ENCODE results near the gene EPDR1. TPM values are rescaled to one million over a fixed set of nuclear protein-coding genes. Genes with fewer than 3 reads are reported as not detected.

The EPDR1 gene
- total and polyA plus RNA-seq, 8 donors, result 2.4 to 12.3 (median 7.3) TPM

GRCh38 chr7:37920849-37921805 is 687 bp downstream of the EPDR1 start:
- Histone ChIP-seq H3K4me1 (peaks cover 0 to 15% (median 0%) of the 10 kb centered on the region in 3 donors), H3K9me3 (no peaks in the 10 kb centered on the region), H3K4me3 (peak overlapping the region; percentile 64 to 82 (median 70)), H3K27me3 (no peaks in the 10 kb centered on the region), H3K27ac (peak overlapping the region; percentile 85 to 95 (median 94)), H3K36me3 (no peaks in the 10 kb centered on the region)
- intact Hi-C loops (cut with DNase I), result no loop called here
- WGBS, 2 donors, result 1% methylated on average over 53 to 63 of the region's 63 CpGs
- DNase-seq (peak; percentile 51 to 88 (median 70)), FAIRE-seq (no peak), ATAC-seq (peak; percentile 60 to 74 (median 70))
- TF ChIP-seq CTCF (IDR thresholded peaks at IDR 0.05), result peak in 1 of 4 donors; percentile 5

- H3K4me3 ChIP-seq, result peak overlapping the region in 3 of 4 donors; percentile 64 to 82 (median 75)
- ATAC-seq (no peak), DNase-seq (no peak), FAIRE-seq (no peak)
- TF ChIP-seq CTCF (IDR thresholded peaks at IDR 0.05), result no peak
- H3K27ac ChIP-seq, result no peak overlapping the region
- no peaks in the 10 kb centered on the region for H3K36me3 ChIP-seq
- H3K27me3 ChIP-seq, result no peaks in the 10 kb centered on the region
- peaks cover 0 to 13% (median 0%) of the 10 kb centered on the region in 3 donors for H3K4me1 ChIP-seq
- intact Hi-C loops (cut with DNase I), result no loop called here
- no peaks in the 10 kb centered on the region for H3K9me3 ChIP-seq
- 54 to 59% methylated on average over 4 of the region's 4 CpGs for WGBS, 2 donors
These were observed 1.4 kb downstream of the EPDR1 start for GRCh38 chr7:37921876-37922275.

GRCh38 chr7:37923996-37924395 is 3.6 kb downstream of the EPDR1 start:
- no peak for FAIRE-seq

GRCh38 chr7:37924491-37925041 is 4.1 kb downstream of the EPDR1 start:
- Histone ChIP-seq H3K27me3 (no peaks in the 10 kb centered on the region), H3K4me3 (no peak overlapping the region), H3K27ac (no peak overlapping the region), H3K36me3 (no peaks in the 10 kb centered on the region), H3K4me1 (peaks cover 0 to 13% (median 0%) of the 10 kb centered on the region in 3 donors), H3K9me3 (no peaks in the 10 kb centered on the region)
- 76 to 77% methylated on average over 3 of the region's 3 CpGs for WGBS, 2 donors
- TF ChIP-seq CTCF (IDR thresholded peaks at IDR 0.05), result no peak
- FAIRE-seq (no peak), ATAC-seq (no peak), DNase-seq (no peak)
- intact Hi-C loops (cut with DNase I), result no loop called here

More at GRCh38 chr7:37923996-37924395, 3.6 kb downstream of the EPDR1 start:
- Histone ChIP-seq H3K36me3 (no peaks in the 10 kb centered on the region), H3K27ac (no peak overlapping the region), H3K4me1 (peaks cover 0 to 13% (median 0%) of the 10 kb centered on the region in 3 donors), H3K9me3 (no peaks in the 10 kb centered on the region), H3K27me3 (no peaks in the 10 kb centered on the region), H3K4me3 (no peak overlapping the region)
- intact Hi-C loops (cut with DNase I), result no loop called here
- 83 to 86% methylated on average over 1 of the region's 1 CpG for WGBS, 2 donors
- DNase-seq (no peak), ATAC-seq (no peak)
- no peak for TF ChIP-seq CTCF (IDR thresholded peaks at IDR 0.05)
